ENCODE results near the gene COPB2.

Gene COPB2

GRCh38 chr3:139318826-139319225 is 70.6 kb downstream of the COPB2 start:
- Histone ChIP-seq H3K36me3 (ENCODE audit: control insufficient read depth in 2 of 2, insufficient read depth in 2 of 2, low read length in 2 of 2) (no peaks in the 10 kb centered on the region), H3K9ac (ENCODE audit: low read length in 2 of 2) (no peak overlapping the region), H3K9me3 (ENCODE audit: control insufficient read depth in 2 of 2, low read length in 2 of 2) (no peaks in the 10 kb centered on the region), H3K4me1 (ENCODE audit: control insufficient read depth, insufficient read depth, low read length) (no peaks in the 10 kb centered on the region), H3K4me3 (ENCODE audit: low read length in 2 of 2) (no peak overlapping the region), H3K27ac (ENCODE audit: low read length) (no peak overlapping the region), H3K27me3 (ENCODE audit: control insufficient read depth in 1 of 2, insufficient read depth in 2 of 2, low read length in 2 of 2) (peaks cover 11 to 13% of the 10 kb centered on the region in 2 donors)

- Histone ChIP-seq H3K27ac (ENCODE audit: low read length) (no peak overlapping the region), H3K4me3 (ENCODE audit: low read length in 2 of 2) (no peak overlapping the region), H3K27me3 (ENCODE audit: control insufficient read depth in 1 of 2, insufficient read depth in 2 of 2, low read length in 2 of 2) (peaks cover 11 to 13% of the 10 kb centered on the region in 2 donors), H3K4me1 (ENCODE audit: control insufficient read depth, insufficient read depth, low read length) (no peaks in the 10 kb centered on the region), H3K36me3 (ENCODE audit: control insufficient read depth in 2 of 2, insufficient read depth in 2 of 2, low read length in 2 of 2) (no peaks in the 10 kb centered on the region), H3K9ac (ENCODE audit: low read length in 2 of 2) (no peak overlapping the region), H3K9me3 (ENCODE audit: control insufficient read depth in 2 of 2, low read length in 2 of 2) (no peaks in the 10 kb centered on the region)
Observed at GRCh38 chr3:139318431-139318816, 71.0 kb downstream of the COPB2 start.

- no peaks in the 10 kb centered on the region for H3K36me3 ChIP-seq (ENCODE audit: control insufficient read depth in 2 of 2, insufficient read depth in 2 of 2, low read length in 2 of 2)
- no peak overlapping the region for H3K4me3 ChIP-seq (ENCODE audit: low read length in 2 of 2)
- H3K9me3 ChIP-seq (ENCODE audit: control insufficient read depth in 2 of 2, low read length in 2 of 2), result no peaks in the 10 kb centered on the region
- no peaks in the 10 kb centered on the region for H3K4me1 ChIP-seq (ENCODE audit: control insufficient read depth, insufficient read depth, low read length)
- H3K27me3 ChIP-seq (ENCODE audit: control insufficient read depth in 1 of 2, insufficient read depth in 2 of 2, low read length in 2 of 2), result peaks cover 11 to 13% of the 10 kb centered on the region in 2 donors
- H3K27ac ChIP-seq (ENCODE audit: low read length), result no peak overlapping the region
- H3K9ac ChIP-seq (ENCODE audit: low read length in 2 of 2), result no peak overlapping the region
Observed at GRCh38 chr3:139317660-139318430, 71.6 kb downstream of the COPB2 start.

GRCh38 chr3:139317215-139317614 is 72.2 kb downstream of the COPB2 start:
- no peaks in the 10 kb centered on the region for H3K9me3 ChIP-seq (ENCODE audit: control insufficient read depth in 2 of 2, low read length in 2 of 2)
- H3K27ac ChIP-seq (ENCODE audit: low read length), result no peak overlapping the region
- H3K4me1 ChIP-seq (ENCODE audit: control insufficient read depth, insufficient read depth, low read length), result no peaks in the 10 kb centered on the region
- H3K27me3 ChIP-seq (ENCODE audit: control insufficient read depth in 1 of 2, insufficient read depth in 2 of 2, low read length in 2 of 2), result peaks cover 11 to 16% of the 10 kb centered on the region in 2 donors
- no peaks in the 10 kb centered on the region for H3K36me3 ChIP-seq (ENCODE audit: control insufficient read depth in 2 of 2, insufficient read depth in 2 of 2, low read length in 2 of 2)
- H3K9ac ChIP-seq (ENCODE audit: low read length in 2 of 2), result no peak overlapping the region
- H3K4me3 ChIP-seq (ENCODE audit: low read length in 2 of 2), result no peak overlapping the region

- Histone ChIP-seq H3K4me1 (ENCODE audit: control insufficient read depth, insufficient read depth, low read length) (no peaks in the 10 kb centered on the region), H3K27me3 (ENCODE audit: control insufficient read depth in 1 of 2, insufficient read depth in 2 of 2, low read length in 2 of 2) (peaks cover 10 to 16% of the 10 kb centered on the region in 2 donors), H3K27ac (ENCODE audit: low read length) (no peak overlapping the region)
Observed at GRCh38 chr3:139313921-139314320, 75.5 kb downstream of the COPB2 start.

GRCh38 chr3:139312959-139313358 is 76.5 kb downstream of the COPB2 start:
- peaks cover under 1 to 9% of the 10 kb centered on the region in 2 donors for H3K27me3 ChIP-seq (ENCODE audit: control insufficient read depth in 1 of 2, insufficient read depth in 2 of 2, low read length in 2 of 2)

More at GRCh38 chr3:139313921-139314320, 75.5 kb downstream of the COPB2 start:
- Histone ChIP-seq H3K9ac (ENCODE audit: low read length in 2 of 2) (no peak overlapping the region), H3K4me3 (ENCODE audit: low read length in 2 of 2) (no peak overlapping the region), H3K9me3 (ENCODE audit: control insufficient read depth in 2 of 2, low read length in 2 of 2) (no peaks in the 10 kb centered on the region), H3K36me3 (ENCODE audit: control insufficient read depth in 2 of 2, insufficient read depth in 2 of 2, low read length in 2 of 2) (no peaks in the 10 kb centered on the region)

GRCh38 chr3:139312416-139312815 is 77.0 kb downstream of the COPB2 start:
- H3K9me3 ChIP-seq (ENCODE audit: control insufficient read depth in 2 of 2, low read length in 2 of 2), result no peaks in the 10 kb centered on the region
- no peaks in the 10 kb centered on the region for H3K36me3 ChIP-seq (ENCODE audit: control insufficient read depth in 2 of 2, insufficient read depth in 2 of 2, low read length in 2 of 2)
- no peaks in the 10 kb centered on the region for H3K4me1 ChIP-seq (ENCODE audit: control insufficient read depth, insufficient read depth, low read length)
- peaks cover 0 to 8% of the 10 kb centered on the region in 2 donors for H3K27me3 ChIP-seq (ENCODE audit: control insufficient read depth in 1 of 2, insufficient read depth in 2 of 2, low read length in 2 of 2)
- H3K9ac ChIP-seq (ENCODE audit: low read length in 2 of 2), result no peak overlapping the region
- no peak overlapping the region for H3K4me3 ChIP-seq (ENCODE audit: low read length in 2 of 2)
- no peak overlapping the region for H3K27ac ChIP-seq (ENCODE audit: low read length)

More at GRCh38 chr3:139312959-139313358, 76.5 kb downstream of the COPB2 start:
- H3K9me3 ChIP-seq (ENCODE audit: control insufficient read depth in 2 of 2, low read length in 2 of 2), result no peaks in the 10 kb centered on the region
- no peak overlapping the region for H3K4me3 ChIP-seq (ENCODE audit: low read length in 2 of 2)
- no peaks in the 10 kb centered on the region for H3K36me3 ChIP-seq (ENCODE audit: control insufficient read depth in 2 of 2, insufficient read depth in 2 of 2, low read length in 2 of 2)
- no peaks in the 10 kb centered on the region for H3K4me1 ChIP-seq (ENCODE audit: control insufficient read depth, insufficient read depth, low read length)
- H3K9ac ChIP-seq (ENCODE audit: low read length in 2 of 2), result no peak overlapping the region
- no peak overlapping the region for H3K27ac ChIP-seq (ENCODE audit: low read length)

- Histone ChIP-seq H3K9ac (ENCODE audit: low read length in 2 of 2) (no peak overlapping the region), H3K4me3 (ENCODE audit: low read length in 2 of 2) (no peak overlapping the region), H3K27me3 (ENCODE audit: control insufficient read depth in 1 of 2, insufficient read depth in 2 of 2, low read length in 2 of 2) (peaks cover 0 to 3% of the 10 kb centered on the region in 2 donors), H3K27ac (ENCODE audit: low read length) (no peak overlapping the region), H3K36me3 (ENCODE audit: control insufficient read depth in 2 of 2, insufficient read depth in 2 of 2, low read length in 2 of 2) (no peaks in the 10 kb centered on the region), H3K9me3 (ENCODE audit: control insufficient read depth in 2 of 2, low read length in 2 of 2) (no peaks in the 10 kb centered on the region), H3K4me1 (ENCODE audit: control insufficient read depth, insufficient read depth, low read length) (no peaks in the 10 kb centered on the region)
Observed at GRCh38 chr3:139311557-139311956, 77.9 kb downstream of the COPB2 start.

GRCh38 chr3:139310474-139310933 is 78.9 kb downstream of the COPB2 start:
- peaks cover 0 to 3% of the 10 kb centered on the region in 2 donors for H3K27me3 ChIP-seq (ENCODE audit: control insufficient read depth in 1 of 2, insufficient read depth in 2 of 2, low read length in 2 of 2)
- H3K36me3 ChIP-seq (ENCODE audit: control insufficient read depth in 2 of 2, insufficient read depth in 2 of 2, low read length in 2 of 2), result no peaks in the 10 kb centered on the region
- no peak overlapping the region for H3K4me3 ChIP-seq (ENCODE audit: low read length in 2 of 2)
- H3K27ac ChIP-seq (ENCODE audit: low read length), result no peak overlapping the region
- no peaks in the 10 kb centered on the region for H3K9me3 ChIP-seq (ENCODE audit: control insufficient read depth in 2 of 2, low read length in 2 of 2)
- H3K4me1 ChIP-seq (ENCODE audit: control insufficient read depth, insufficient read depth, low read length), result no peaks in the 10 kb centered on the region
- no peak overlapping the region for H3K9ac ChIP-seq (ENCODE audit: low read length in 2 of 2)

GRCh38 chr3:139309880-139310279 is 79.6 kb downstream of the COPB2 start:
- Histone ChIP-seq H3K36me3 (ENCODE audit: control insufficient read depth in 2 of 2, insufficient read depth in 2 of 2, low read length in 2 of 2) (no peaks in the 10 kb centered on the region), H3K4me3 (ENCODE audit: low read length in 2 of 2) (no peak overlapping the region), H3K9me3 (ENCODE audit: control insufficient read depth in 2 of 2, low read length in 2 of 2) (no peaks in the 10 kb centered on the region), H3K4me1 (ENCODE audit: control insufficient read depth, insufficient read depth, low read length) (no peaks in the 10 kb centered on the region), H3K27ac (ENCODE audit: low read length) (no peak overlapping the region), H3K27me3 (ENCODE audit: control insufficient read depth in 1 of 2, insufficient read depth in 2 of 2, low read length in 2 of 2) (peaks cover 0 to 3% of the 10 kb centered on the region in 2 donors), H3K9ac (ENCODE audit: low read length in 2 of 2) (no peak overlapping the region)

- Histone ChIP-seq H3K4me1 (ENCODE audit: control insufficient read depth, insufficient read depth, low read length) (no peaks in the 10 kb centered on the region), H3K27me3 (ENCODE audit: control insufficient read depth in 1 of 2, insufficient read depth in 2 of 2, low read length in 2 of 2) (peaks cover 0 to 3% of the 10 kb centered on the region in 2 donors), H3K36me3 (ENCODE audit: control insufficient read depth in 2 of 2, insufficient read depth in 2 of 2, low read length in 2 of 2) (no peaks in the 10 kb centered on the region), H3K9ac (ENCODE audit: low read length in 2 of 2) (no peak overlapping the region), H3K27ac (ENCODE audit: low read length) (no peak overlapping the region), H3K4me3 (ENCODE audit: low read length in 2 of 2) (no peak overlapping the region), H3K9me3 (ENCODE audit: control insufficient read depth in 2 of 2, low read length in 2 of 2) (no peaks in the 10 kb centered on the region)
Observed at GRCh38 chr3:139309061-139309591, 80.3 kb downstream of the COPB2 start.
